Esophagus (tissue), 2 donors: ENCODE results near the gene MOB3A. TPM values are rescaled to one million over a fixed set of nuclear protein-coding genes. Genes with fewer than 3 reads are reported as not detected.

Source experiments
- H3K27ac ChIP-seq, 2 donors: one replicate each; pipeline ENCODE4 v1.5.1; 2013; ENCODE audit warnings: low read depth in 2 of 2, mild to moderate bottlenecking in 2 of 2, inconsistent platforms in 1 of 2, low read length in 1 of 2, moderate library complexity in 1 of 2
- H3K27me3 ChIP-seq, 2 donors: one replicate each; pipeline ENCODE4 v1.6.1; 2013; ENCODE audit warnings: low read length in 2 of 2, control low read depth in 1 of 2, mild to moderate bottlenecking in 1 of 2; ENCODE audit not compliant: insufficient read depth in 2 of 2, control insufficient read depth in 1 of 2
- H3K36me3 ChIP-seq, 2 donors: one replicate each; pipeline ENCODE4 v1.6.1; 2013; ENCODE audit warnings: low read length in 1 of 2; ENCODE audit not compliant: control insufficient read depth in 2 of 2, insufficient read depth in 2 of 2
- H3K4me1 ChIP-seq, 2 donors: one replicate each; pipeline ENCODE4 v1.6.1; 2013; ENCODE audit warnings: low read length in 1 of 2; ENCODE audit not compliant: control insufficient read depth in 2 of 2, insufficient read depth in 2 of 2
- H3K4me3 ChIP-seq, 2 donors: one replicate each; pipeline ENCODE4 v1.5.1; 2013; ENCODE audit warnings: low read length in 2 of 2, mild to moderate bottlenecking in 2 of 2, low read depth in 1 of 2, moderate library complexity in 1 of 2
- H3K9me3 ChIP-seq, 2 donors: one replicate each; pipeline ENCODE4 v1.6.1; 2013; ENCODE audit warnings: mild to moderate bottlenecking in 2 of 2, low read depth in 1 of 2, low read length in 1 of 2, moderate library complexity in 1 of 2; ENCODE audit not compliant: control insufficient read depth in 2 of 2, insufficient read depth in 1 of 2
- WGBS, 2 donors: extraction: QIAGEN DNeasy Blood & Tissue Kit; methylation state at CpG; one replicate each; pipeline ENCODE4 v1.1.7; 2013; 5-methylcytosine and 5-hydroxymethylcytosine counted together
- polyA plus RNA-seq, 2 donors: library from polyadenylated mRNA; stranded (reverse); fragments of 200-250 nt; gene quantifications; one replicate each; pipeline ENCODE4 v1.2.3, GENCODE V29; 2013
- donor health status: healthy with polysubstance abuse.
- donor health status: Bipolar disorder and iron deficiency.

MOB3A gene
- polyA plus RNA-seq, 2 donors = 11.0 to 12.4 TPM

DNA sequence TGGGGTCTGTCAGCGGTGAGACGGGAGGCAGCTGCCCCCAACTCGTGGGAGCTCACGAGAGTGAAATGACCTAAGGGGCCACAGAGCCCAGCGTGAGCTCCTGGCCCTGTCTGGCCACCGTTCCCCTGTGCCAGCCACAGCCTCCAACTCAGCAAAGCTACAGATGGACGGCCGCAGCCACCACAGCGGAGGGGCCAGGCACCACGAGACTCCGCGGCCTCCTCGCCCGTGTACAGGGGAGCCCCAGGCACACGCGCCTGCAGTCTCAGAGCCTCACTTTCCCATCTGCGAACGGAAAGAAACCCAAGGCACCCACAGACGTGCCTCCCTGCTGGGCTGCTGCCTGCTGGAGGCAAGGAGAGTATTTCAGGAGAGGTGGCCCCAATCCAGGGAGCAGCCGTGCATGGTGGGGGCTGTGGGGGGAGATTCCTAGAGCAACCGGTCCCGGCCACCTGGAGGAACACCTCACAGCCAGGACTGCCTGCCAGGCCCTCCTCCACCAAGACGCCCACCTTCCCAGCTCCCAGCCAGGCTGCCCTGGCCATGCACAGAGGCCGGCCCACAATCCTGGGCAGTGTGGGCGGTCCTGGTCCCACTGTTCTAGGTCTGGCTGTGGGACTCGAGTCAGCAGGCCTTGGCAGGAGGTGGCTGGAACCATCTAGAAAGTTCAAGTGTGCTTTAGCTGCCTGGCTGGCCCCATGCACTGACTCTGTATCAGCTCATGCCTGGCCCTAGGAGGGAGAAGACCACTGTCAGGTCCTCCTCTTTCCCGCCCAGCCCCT, 47.0 kb downstream of the MOB3A start:
- WGBS, 2 donors = 30 to 43% methylated on average over 26 to 27 of the region's 27 CpGs
- Histone ChIP-seq H3K9me3 (peaks cover 0 to 3% of the 10 kb centered on the region in 2 donors), H3K4me3 (peak overlapping the region; percentile 74 to 88), H3K36me3 (peaks cover 3 to 42% of the 10 kb centered on the region in 2 donors), H3K27me3 (no peaks in the 10 kb centered on the region), H3K4me1 (peaks cover 36 to 64% of the 10 kb centered on the region in 2 donors), H3K27ac (peak overlapping the region; percentile 98)

DNA sequence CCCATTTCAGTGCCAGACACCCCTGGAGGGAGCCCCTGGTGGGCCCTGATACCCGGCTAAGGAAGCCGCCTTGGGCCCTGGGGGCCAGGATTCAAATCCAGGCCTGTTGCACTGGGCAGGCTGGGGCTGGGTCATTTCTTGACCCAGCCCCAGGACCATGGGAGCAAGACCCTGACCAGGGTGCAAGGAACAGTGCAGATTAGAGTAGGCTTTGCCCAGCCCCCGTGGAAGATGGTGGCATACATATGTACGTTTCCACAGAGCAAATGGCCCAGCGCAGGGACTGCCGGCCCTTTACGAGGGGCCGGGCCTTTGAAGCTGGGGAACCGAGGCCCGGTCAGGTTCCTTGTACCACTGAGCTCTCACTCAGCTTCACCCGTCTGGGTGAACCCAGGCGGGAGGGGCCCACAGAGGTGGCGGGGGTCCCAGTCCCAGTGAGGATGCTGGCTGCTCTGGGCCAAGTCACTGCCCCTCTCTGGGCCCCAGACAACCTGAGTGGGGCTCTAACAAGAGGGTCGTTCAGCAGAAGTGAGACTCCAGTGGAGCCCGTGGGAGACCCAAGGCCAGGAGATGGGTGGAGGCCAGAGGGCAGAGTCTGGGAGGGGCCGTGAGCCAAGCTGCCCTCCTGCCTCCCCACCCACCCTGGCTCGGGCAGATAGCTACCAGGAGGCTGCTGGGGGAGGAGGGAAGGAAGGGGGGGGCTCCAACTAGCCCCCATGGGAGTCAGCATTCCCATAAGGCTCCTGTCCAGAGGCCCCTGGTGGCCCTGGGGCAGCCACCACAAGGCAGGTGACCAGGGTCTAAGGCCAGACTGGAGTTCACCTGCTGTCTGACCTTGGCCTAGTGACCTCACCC, 47.8 kb downstream of the MOB3A start:
- H3K27ac ChIP-seq = peak overlapping the region; percentile 98
- H3K27me3 ChIP-seq = no peaks in the 10 kb centered on the region
- WGBS, 2 donors = 42 to 49% methylated on average over 17 of the region's 17 CpGs
- peaks cover 37 to 64% of the 10 kb centered on the region in 2 donors for H3K4me1 ChIP-seq
- no peaks in the 10 kb centered on the region for H3K9me3 ChIP-seq
- H3K36me3 ChIP-seq = peaks cover 3 to 45% of the 10 kb centered on the region in 2 donors
- H3K4me3 ChIP-seq = peak overlapping the region; percentile 74 to 88

GRCh38 chr19:2047449-2048103, 48.5 kb downstream of the MOB3A start:
- H3K4me3 ChIP-seq = peak overlapping the region; percentile 27 to 74
- WGBS, 2 donors = 36 to 40% methylated on average over 22 of the region's 22 CpGs
- H3K9me3 ChIP-seq = no peaks in the 10 kb centered on the region
- H3K4me1 ChIP-seq = peaks cover 39 to 71% of the 10 kb centered on the region in 2 donors
- H3K36me3 ChIP-seq = peaks cover 3 to 50% of the 10 kb centered on the region in 2 donors
- no peaks in the 10 kb centered on the region for H3K27me3 ChIP-seq
- H3K27ac ChIP-seq = peak overlapping the region; percentile 98

DNA sequence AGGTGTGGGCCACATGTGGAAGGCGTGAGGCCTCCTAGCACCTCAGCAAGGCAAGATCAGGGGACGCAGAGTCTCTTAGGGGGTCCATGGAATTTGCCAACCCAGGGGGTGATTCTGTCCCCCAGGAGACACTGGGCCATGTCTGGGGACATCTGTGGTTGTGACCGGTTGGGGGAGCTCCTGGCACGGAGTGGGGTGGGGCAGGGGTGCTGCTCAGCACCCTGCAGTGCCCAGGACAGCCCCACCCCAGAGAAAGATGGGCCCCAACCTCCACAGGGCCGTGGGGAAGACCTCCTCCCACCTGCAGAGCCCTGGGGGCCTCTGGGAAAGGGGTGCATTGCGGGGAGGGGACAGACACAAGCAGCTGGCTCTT, 49.1 kb downstream of the MOB3A start:
- peak overlapping the region in 1 of 2 donors; percentile 74 for H3K4me3 ChIP-seq
- WGBS, 2 donors = 51 to 59% methylated on average over 5 to 6 of the region's 6 CpGs

DNA sequence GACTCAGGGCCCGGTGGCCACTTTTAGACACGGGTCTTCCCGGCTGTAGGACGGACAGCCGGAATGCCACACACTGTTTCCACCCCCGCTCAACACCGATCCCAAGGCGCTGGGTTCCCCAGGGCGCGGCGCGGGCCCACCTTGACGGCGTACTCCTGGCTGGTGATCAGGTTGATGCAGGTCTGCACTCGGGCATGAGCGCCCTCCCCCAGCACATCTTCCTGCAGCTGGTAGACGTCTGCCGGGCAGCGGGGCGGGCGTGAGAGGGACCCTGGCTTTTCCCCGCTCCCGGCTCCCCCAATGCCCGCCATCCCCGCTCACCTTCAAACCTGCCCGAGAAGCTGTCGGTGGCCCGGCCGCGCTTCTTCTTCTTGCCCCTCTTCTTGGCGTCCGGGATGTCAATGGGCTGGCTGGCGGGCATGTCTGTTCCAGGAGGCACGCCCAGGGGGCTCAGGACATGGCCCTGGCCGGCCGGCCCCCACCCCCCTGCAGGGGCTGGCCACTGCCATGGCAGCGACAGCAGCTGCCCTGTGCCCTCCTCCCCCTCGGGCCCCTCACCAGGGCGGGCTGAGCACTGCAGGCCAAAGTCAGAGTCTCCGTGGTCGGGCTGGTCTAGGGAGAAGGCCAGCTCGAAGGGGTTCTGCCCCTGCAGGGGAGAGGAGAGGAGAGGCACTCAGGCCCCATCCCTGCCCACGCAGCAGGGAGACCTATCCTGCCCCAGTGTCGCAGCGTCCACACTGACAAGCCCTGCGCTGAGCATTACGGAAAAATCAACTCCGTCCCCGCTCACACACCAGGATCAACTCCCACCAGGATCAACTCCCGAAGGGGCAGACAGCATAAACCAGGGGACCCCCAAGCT, 49.8 kb downstream of the MOB3A start:
- 63 to 65% methylated on average over 47 to 50 of the region's 50 CpGs for WGBS, 2 donors
- H3K27ac ChIP-seq = peak overlapping the region; percentile 98
- no peaks in the 10 kb centered on the region for H3K27me3 ChIP-seq
- peaks cover 36 to 68% of the 10 kb centered on the region in 2 donors for H3K4me1 ChIP-seq
- peaks cover 3 to 57% of the 10 kb centered on the region in 2 donors for H3K36me3 ChIP-seq
- peak overlapping the region in 1 of 2 donors; percentile 3 for H3K4me3 ChIP-seq
- no peaks in the 10 kb centered on the region for H3K9me3 ChIP-seq

More for the DNA sequence above, 49.1 kb downstream of the MOB3A start:
- peaks cover 3 to 53% of the 10 kb centered on the region in 2 donors for H3K36me3 ChIP-seq
- peak overlapping the region; percentile 98 for H3K27ac ChIP-seq
- no peaks in the 10 kb centered on the region for H3K9me3 ChIP-seq
- H3K4me1 ChIP-seq = peaks cover 36 to 70% of the 10 kb centered on the region in 2 donors
- H3K27me3 ChIP-seq = no peaks in the 10 kb centered on the region

DNA sequence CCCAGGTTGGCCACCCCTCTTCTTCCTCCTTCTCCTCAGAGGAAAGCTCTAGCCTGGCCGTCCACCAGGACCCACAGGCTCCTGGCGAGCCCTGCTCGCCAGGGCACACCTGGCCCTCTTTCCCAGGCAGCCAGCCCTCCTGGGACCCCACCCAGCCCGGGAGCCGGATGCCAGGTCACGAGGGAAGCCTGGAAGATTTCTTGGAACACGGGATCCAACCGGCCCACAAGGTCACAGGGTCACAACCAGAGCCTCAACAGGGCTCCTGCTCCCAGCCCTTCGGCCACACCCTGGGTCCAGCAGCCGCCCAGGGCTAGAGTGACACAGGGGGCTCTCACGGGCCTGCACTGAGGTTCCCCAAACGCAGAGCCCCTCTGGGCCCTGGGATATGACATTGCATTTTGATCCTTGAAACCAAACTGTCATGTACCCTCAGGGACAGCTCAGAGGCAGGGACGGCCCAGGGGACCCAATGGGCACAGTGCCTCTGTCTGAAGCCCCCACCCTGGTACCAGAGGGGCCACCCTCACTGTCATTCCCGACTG, 50.6 kb downstream of the MOB3A start:
- Histone ChIP-seq H3K27me3 (no peaks in the 10 kb centered on the region), H3K36me3 (peaks cover 3 to 64% of the 10 kb centered on the region in 2 donors), H3K4me3 (peak overlapping the region in 1 of 2 donors; percentile 3), H3K9me3 (no peaks in the 10 kb centered on the region), H3K27ac (peak overlapping the region; percentile 98), H3K4me1 (peaks cover 36 to 74% of the 10 kb centered on the region in 2 donors)
- WGBS, 2 donors = 44 to 52% methylated on average over 14 of the region's 14 CpGs

GRCh38 chr19:2044709-2045500, 51.2 kb downstream of the MOB3A start:
- Histone ChIP-seq H3K9me3 (no peaks in the 10 kb centered on the region), H3K4me1 (peaks cover 36 to 76% of the 10 kb centered on the region in 2 donors), H3K27me3 (no peaks in the 10 kb centered on the region), H3K4me3 (no peak overlapping the region), H3K36me3 (peaks cover 3 to 70% of the 10 kb centered on the region in 2 donors), H3K27ac (peak overlapping the region; percentile 98)
- WGBS, 2 donors = 71 to 72% methylated on average over 18 of the region's 18 CpGs
